HCT116 (cell line): ENCODE results near the gene STK39. TPM values are rescaled to one million over a fixed set of nuclear protein-coding genes. Genes with fewer than 3 reads are reported as not detected.
A peak's percentile ranks its signal among the peaks of the same experiment; 100 is the strongest.

Experiments used
- ATAC-seq: fragments of 200-7000 bp; cut with Tn5 transposase; 2 replicates; pipeline ENCODE4 v1.9.1; 2020; ENCODE audit warnings: mild to moderate bottlenecking, moderate library complexity
- BruUV-seq: library from RNA; stranded (reverse); fragments of 400-500 nt; replicated peaks from 2 replicates; lab custom pipeline; 2021; lab: Mats Ljungman, UMichigan
- CTCF ChIA-PET: fragments of 300-600 bp; sonication (Branson Sonifier 250); formaldehyde crosslinking; loops from one replicate; lab custom pipeline; 2021; ENCODE audit warnings: antibody characterized with exemption; lab: Charles Lee
- POLR2A ChIA-PET: fragments of 300-600, 350-600 bp; sonication (Branson Sonifier 250); formaldehyde crosslinking; loops from one replicate; lab custom pipeline; 2021; ENCODE audit warnings: antibody characterized with exemption; lab: Charles Lee
- RAD21 ChIA-PET, 2 experiments: fragments of 300-600 bp; sonication (Branson Sonifier 250); formaldehyde crosslinking; loops; one replicate each; lab custom pipeline; 2023; ENCODE audit warnings: low total read pairs in 2 of 2; ENCODE audit not compliant: uncharacterized antibody in 2 of 2, unreplicated experiment in 2 of 2, low non-redundant PET in 1 of 2; lab: Charles Lee
- DNase-seq: peaks from one replicate; pipeline ENCODE4 v3.0.0-alpha.2; 2010; ENCODE audit warnings: low read depth, low spot score
- H2AFZ ChIP-seq: fragments of 200-600 bp; shearing (Covaris generic), sonication (generic); 2 replicates; pipeline ENCODE4 v1.6.1; 2017; ENCODE audit warnings: low read depth, mixed run types, mixed read lengths, antibody characterized with exemption, low read length; ENCODE audit not compliant: poor library complexity, severe bottlenecking
- H3K27ac ChIP-seq: 2 replicates; pipeline ENCODE4 v1.5.1; 2012; ENCODE audit warnings: low read depth, low read length
- H3K27me3 ChIP-seq: fragments of 200-600 bp; sonication (generic); 2 replicates; pipeline ENCODE4 v1.6.1; 2016; ENCODE audit warnings: mixed run types, low read length, mixed read lengths; ENCODE audit not compliant: insufficient read depth
- H3K36me3 ChIP-seq, 2 experiments: fragments of 200-500 bp in 1 of 2; fragments of 200-600 bp in 1 of 2; sonication (Bioruptor generic) in 1 of 2; sonication (generic) in 1 of 2; 2 replicates each; pipeline versions ENCODE4 v1.5.1 to v1.6.1; 2014 to 2016; ENCODE audit warnings: low read length in 2 of 2, inconsistent platforms in 1 of 2, mixed read lengths in 1 of 2, mixed run types in 1 of 2; ENCODE audit not compliant: insufficient read depth in 2 of 2, control insufficient read depth in 1 of 2
- H3K4me1 ChIP-seq, 2 experiments: fragments of 200-600 bp in 1 of 2; sonication (generic) in 1 of 2; 2 replicates each; pipeline versions ENCODE4 v1.5.1 to v1.6.1; 2012 to 2017; ENCODE audit warnings: low read length in 2 of 2, inconsistent platforms in 1 of 2, mild to moderate bottlenecking in 1 of 2, mixed read lengths in 1 of 2, mixed run types in 1 of 2, moderate library complexity in 1 of 2; ENCODE audit not compliant: insufficient read depth in 2 of 2, control insufficient read depth in 1 of 2
- H3K4me2 ChIP-seq: fragments of 200-600 bp; sonication (generic); 2 replicates; pipeline ENCODE4 v1.6.1; 2017; ENCODE audit warnings: mixed run types, low read length, mixed read lengths
- H3K4me3 ChIP-seq, 2 experiments: fragments of 200-600 bp in 1 of 2; sonication (generic) in 1 of 2; replicated peaks in 1 of 2; 2 replicates each; pipeline ENCODE4 v1.5.1; 2011 to 2016; ENCODE audit warnings: low read length in 2 of 2, control low read depth in 1 of 2, low read depth in 1 of 2, mild to moderate bottlenecking in 1 of 2, mixed read lengths in 1 of 2, mixed run types in 1 of 2
- H3K79me2 ChIP-seq: fragments of 200-600 bp; sonication (generic); 2 replicates; pipeline ENCODE4 v1.6.1; 2017; ENCODE audit warnings: mild to moderate bottlenecking, mixed run types, low read length, moderate library complexity, mixed read lengths; ENCODE audit not compliant: insufficient read depth
- H3K9ac ChIP-seq: fragments of 200-600 bp; sonication (generic); 2 replicates; pipeline ENCODE4 v1.6.1; 2016; ENCODE audit warnings: low read length, mixed read lengths
- H3K9me2 ChIP-seq: fragments of 200-600 bp; sonication (generic), shearing (Covaris generic); 2 replicates; pipeline ENCODE4 v1.6.1; 2017; ENCODE audit warnings: mixed run types, mild to moderate bottlenecking, moderate library complexity; ENCODE audit not compliant: insufficient read depth
- H3K9me3 ChIP-seq, 2 experiments: fragments of 200-500 bp in 1 of 2; fragments of 200-600 bp in 1 of 2; sonication (Bioruptor generic) in 1 of 2; sonication (generic) in 1 of 2; 2 replicates each; pipeline ENCODE4 v1.6.1; 2014 to 2017; ENCODE audit warnings: low read length in 2 of 2, mixed read lengths in 2 of 2, inconsistent platforms in 1 of 2, low read depth in 1 of 2, mild to moderate bottlenecking in 1 of 2, mixed run types in 1 of 2, moderate library complexity in 1 of 2; ENCODE audit not compliant: control insufficient read depth in 1 of 2, insufficient read depth in 1 of 2
- H4K20me1 ChIP-seq: fragments of 200-600 bp; sonication (generic), shearing (Covaris generic); 2 replicates; pipeline ENCODE4 v1.6.1; 2017; ENCODE audit warnings: mixed run types, mild to moderate bottlenecking, moderate library complexity; ENCODE audit not compliant: insufficient read depth
- EGR1 ChIP-seq: IDR thresholded peaks from 2 replicates; pipeline ENCODE4 v1.6.1; 2012; ENCODE audit warnings: low read depth
- EZH2 ChIP-seq: fragments of 200-600 bp; sonication (generic); IDR thresholded peaks from 2 replicates; pipeline ENCODE4 v1.6.1; 2017; ENCODE audit warnings: antibody characterized with exemption, mixed run types
- POLR2AphosphoS5 ChIP-seq: IDR thresholded peaks from 2 replicates; pipeline ENCODE4 v1.6.1; 2011; ENCODE audit warnings: mild to moderate bottlenecking, low read depth, low read length, moderate library complexity
- SP1 ChIP-seq: IDR thresholded peaks from 2 replicates; pipeline ENCODE4 v1.6.1; 2012; ENCODE audit warnings: low read depth
- YY1 ChIP-seq: IDR thresholded peaks from 2 replicates; pipeline ENCODE4 v1.6.1; 2011; ENCODE audit warnings: low read length, low read depth, moderate library complexity, mild to moderate bottlenecking; ENCODE audit not compliant: insufficient replicate concordance; ENCODE audit errors: extremely low read depth
- ZNF274 ChIP-seq: fragments of 200-500 bp; sonication (Bioruptor generic); IDR thresholded peaks from 2 replicates; pipeline ENCODE4 v1.6.1; 2014; ENCODE audit warnings: mild to moderate bottlenecking, low read depth, low read length, inconsistent platforms
- intact Hi-C: fragments of 100-400 bp; cut with micrococcal nuclease; formaldehyde crosslinking; loops from 2 replicates; pipeline ENCODE4 v1.10.0; 2022
- total RNA-seq: library from RNA; stranded (reverse); gene quantifications from one replicate; pipeline ENCODE4 v1.2.1, GENCODE V29; 2021; ENCODE audit not compliant: unreplicated experiment
- TF ChIP-seq, protein P1 (sequence below): IDR thresholded peaks from 2 replicates; pipeline ENCODE4 v1.6.1; 2011; ENCODE audit warnings: mild to moderate bottlenecking, low read length, moderate library complexity; ENCODE audit not compliant: insufficient replicate concordance; ENCODE audit errors: extremely low read depth

STK39 gene
- total RNA-seq, 1 experiment from 2014 or later = 118 TPM

DNA sequence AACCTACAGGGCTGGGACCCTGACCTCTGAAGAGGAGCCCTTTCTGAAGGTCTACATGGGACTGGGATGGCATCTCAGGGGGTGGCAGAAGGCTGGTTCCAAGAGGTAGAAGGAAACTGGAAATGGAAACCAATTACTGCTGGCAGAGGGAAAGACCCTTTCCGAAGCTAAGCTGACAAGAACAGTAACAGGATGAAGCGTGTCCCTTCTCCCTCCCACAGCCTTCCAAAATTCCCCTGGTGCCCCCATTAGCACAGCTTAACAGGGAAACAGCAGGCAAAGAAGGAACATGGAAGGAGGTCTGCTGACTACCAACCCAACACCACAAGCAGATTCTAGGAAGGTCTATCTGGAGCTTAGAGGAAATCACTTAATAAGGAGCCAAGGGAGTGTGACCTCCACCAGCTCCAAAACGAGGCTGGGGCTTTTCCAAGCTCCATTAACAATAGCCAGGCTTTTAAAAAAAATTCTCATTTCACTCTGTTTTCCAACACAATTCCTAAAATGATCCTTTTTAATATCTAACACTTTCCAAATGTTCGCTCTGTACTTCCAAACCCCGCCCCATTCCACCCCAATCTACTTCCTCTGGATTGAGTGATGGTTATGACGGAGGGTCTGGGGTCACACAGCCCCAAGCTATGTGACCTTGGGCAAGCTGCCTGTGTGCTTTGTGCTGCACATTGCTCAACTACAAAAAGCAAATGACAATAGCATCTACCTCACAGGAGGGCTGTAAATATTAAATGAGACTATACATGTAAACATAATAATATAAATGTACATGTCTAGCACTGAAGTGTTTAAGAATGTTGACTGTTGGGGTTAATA lies 55.2 kb downstream of the STK39 start:
- intact Hi-C loops = no loop called here
- peak overlapping the region; percentile 60 for H3K9ac ChIP-seq
- RAD21 ChIA-PET = interaction anchor here in 1 of 2 experiments (0.6 kb wide), 1 partner anchor 144 kb away, joined by 3 read pairs; no protein-coding TSS in a partner anchor

More for the DNA sequence above, 55.2 kb downstream of the STK39 start:
- CTCF ChIA-PET = no interaction called here
- Histone ChIP-seq H3K4me2 (peak overlapping the region; percentile 67), H3K27me3 (no peaks in the 10 kb centered on the region), H4K20me1 (no peaks in the 10 kb centered on the region), H3K4me1 (peaks cover 97 to 100% of the 10 kb centered on the region in 2 experiments), H3K36me3 (no peaks in the 10 kb centered on the region), H3K27ac (peak overlapping the region; percentile 99), H3K4me3 (no peak overlapping the region), H3K9me2 (no peaks in the 10 kb centered on the region), H3K9me3 (no peaks in the 10 kb centered on the region), H3K79me2 (peaks cover 100% of the 10 kb centered on the region)
- no peak for ATAC-seq
- no peak for DNase-seq
- BruUV-seq = no TSS peak
- POLR2A ChIA-PET = interaction anchor here (1.4 to 4.9 kb wide), 6 partner anchors 10 to 31 kb away, joined by 3 to 33 read pairs (median 6); no protein-coding TSS in a partner anchor
- TF ChIP-seq ZNF274 = no peak
- TF ChIP-seq YY1 = no peak
- no peak for TF ChIP-seq SP1
- no peak for TF ChIP-seq EZH2
- no peak for TF ChIP-seq EGR1
- TF ChIP-seq POLR2AphosphoS5 = peak; percentile 40
- TF ChIP-seq, protein P1, sequence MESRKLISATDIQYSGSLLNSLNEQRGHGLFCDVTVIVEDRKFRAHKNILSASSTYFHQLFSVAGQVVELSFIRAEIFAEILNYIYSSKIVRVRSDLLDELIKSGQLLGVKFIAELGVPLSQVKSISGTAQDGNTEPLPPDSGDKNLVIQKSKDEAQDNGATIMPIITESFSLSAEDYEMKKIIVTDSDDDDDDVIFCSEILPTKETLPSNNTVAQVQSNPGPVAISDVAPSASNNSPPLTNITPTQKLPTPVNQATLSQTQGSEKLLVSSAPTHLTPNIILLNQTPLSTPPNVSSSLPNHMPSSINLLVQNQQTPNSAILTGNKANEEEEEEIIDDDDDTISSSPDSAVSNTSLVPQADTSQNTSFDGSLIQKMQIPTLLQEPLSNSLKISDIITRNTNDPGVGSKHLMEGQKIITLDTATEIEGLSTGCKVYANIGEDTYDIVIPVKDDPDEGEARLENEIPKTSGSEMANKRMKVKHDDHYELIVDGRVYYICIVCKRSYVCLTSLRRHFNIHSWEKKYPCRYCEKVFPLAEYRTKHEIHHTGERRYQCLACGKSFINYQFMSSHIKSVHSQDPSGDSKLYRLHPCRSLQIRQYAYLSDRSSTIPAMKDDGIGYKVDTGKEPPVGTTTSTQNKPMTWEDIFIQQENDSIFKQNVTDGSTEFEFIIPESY = no peak
- TF ChIP-seq, all 23 proteins: peak for 1
- H2AFZ ChIP-seq = no peak overlapping the region
